Measurements from ENCODE around the gene DACT2.

The DACT2 gene

DNA sequence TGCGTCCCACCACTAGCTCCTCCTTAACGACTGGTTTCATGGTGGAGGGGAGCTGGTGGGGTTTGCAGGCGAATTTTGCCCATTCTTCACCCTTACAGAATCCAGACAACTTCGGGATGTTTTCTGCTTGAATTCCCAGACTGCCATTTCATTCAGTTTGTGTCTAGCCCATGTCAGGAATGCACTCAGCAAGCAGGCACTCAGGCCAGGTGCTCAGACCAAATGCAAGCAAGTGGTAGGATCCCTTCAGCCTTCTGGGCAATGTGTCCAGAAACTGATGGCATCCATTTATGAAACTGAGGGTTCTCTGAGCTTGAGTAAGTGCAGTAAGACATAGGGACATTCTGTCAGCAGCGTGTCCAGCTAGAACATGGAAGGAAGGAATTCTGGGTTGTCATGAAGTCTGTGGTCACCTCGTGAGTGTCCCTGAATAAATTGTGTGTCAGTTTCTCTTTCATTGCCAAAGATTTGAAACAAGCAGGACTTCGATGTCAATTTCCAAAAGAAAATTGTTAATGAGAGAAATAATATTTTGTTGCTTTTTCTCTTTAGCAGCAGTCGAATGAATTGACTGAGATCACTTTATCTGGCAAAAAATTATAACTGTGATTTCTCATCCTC lies 21.8 kb upstream of the DACT2 start:
- DNase-seq = no peak
- no peak overlapping the region for H3K4me3 ChIP-seq (ENCODE audit: low read depth, low read length)
- no peak overlapping the region for H3K27ac ChIP-seq
- no peaks in the 10 kb centered on the region for H3K27me3 ChIP-seq (ENCODE audit: insufficient read depth, low read depth, severe bottlenecking)
- TF ChIP-seq, protein P1, sequence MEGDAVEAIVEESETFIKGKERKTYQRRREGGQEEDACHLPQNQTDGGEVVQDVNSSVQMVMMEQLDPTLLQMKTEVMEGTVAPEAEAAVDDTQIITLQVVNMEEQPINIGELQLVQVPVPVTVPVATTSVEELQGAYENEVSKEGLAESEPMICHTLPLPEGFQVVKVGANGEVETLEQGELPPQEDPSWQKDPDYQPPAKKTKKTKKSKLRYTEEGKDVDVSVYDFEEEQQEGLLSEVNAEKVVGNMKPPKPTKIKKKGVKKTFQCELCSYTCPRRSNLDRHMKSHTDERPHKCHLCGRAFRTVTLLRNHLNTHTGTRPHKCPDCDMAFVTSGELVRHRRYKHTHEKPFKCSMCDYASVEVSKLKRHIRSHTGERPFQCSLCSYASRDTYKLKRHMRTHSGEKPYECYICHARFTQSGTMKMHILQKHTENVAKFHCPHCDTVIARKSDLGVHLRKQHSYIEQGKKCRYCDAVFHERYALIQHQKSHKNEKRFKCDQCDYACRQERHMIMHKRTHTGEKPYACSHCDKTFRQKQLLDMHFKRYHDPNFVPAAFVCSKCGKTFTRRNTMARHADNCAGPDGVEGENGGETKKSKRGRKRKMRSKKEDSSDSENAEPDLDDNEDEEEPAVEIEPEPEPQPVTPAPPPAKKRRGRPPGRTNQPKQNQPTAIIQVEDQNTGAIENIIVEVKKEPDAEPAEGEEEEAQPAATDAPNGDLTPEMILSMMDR (IDR thresholded peaks at IDR 0.05; ENCODE audit: low read depth, low read length) = no peak
- no peaks in the 10 kb centered on the region for H3K9me3 ChIP-seq (ENCODE audit: severe bottlenecking)
- H3K36me3 ChIP-seq = no peaks in the 10 kb centered on the region

DNA sequence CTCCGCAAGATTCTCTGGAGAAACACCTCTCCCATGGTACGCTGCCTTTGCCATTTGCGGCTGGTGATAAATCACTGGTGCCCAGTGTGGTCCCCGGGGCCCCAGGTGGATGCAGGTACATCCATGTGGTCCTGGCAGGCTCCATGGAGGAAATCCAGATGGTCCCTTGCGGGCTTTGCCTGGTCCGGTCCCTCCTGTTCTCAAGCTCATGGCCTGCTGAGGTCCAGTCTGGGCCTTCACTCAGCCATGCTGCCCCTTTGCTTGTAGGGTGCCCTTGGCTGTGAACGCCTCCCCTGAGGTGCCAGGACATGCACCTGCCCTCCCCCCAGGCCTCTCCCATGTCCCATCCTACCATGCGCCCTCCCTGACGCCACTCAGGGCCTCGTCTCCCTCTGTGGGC lies 21.2 kb upstream of the DACT2 start:
- H3K27me3 ChIP-seq (ENCODE audit: insufficient read depth, low read depth, severe bottlenecking) = no peaks in the 10 kb centered on the region
- TF ChIP-seq, protein P1 (IDR thresholded peaks at IDR 0.05; ENCODE audit: low read depth, low read length) = no peak
- DNase-seq = no peak
- no peaks in the 10 kb centered on the region for H3K36me3 ChIP-seq
- H3K27ac ChIP-seq = no peak overlapping the region
- no peaks in the 10 kb centered on the region for H3K9me3 ChIP-seq (ENCODE audit: severe bottlenecking)
- no peak overlapping the region for H3K4me3 ChIP-seq (ENCODE audit: low read depth, low read length)

DNA sequence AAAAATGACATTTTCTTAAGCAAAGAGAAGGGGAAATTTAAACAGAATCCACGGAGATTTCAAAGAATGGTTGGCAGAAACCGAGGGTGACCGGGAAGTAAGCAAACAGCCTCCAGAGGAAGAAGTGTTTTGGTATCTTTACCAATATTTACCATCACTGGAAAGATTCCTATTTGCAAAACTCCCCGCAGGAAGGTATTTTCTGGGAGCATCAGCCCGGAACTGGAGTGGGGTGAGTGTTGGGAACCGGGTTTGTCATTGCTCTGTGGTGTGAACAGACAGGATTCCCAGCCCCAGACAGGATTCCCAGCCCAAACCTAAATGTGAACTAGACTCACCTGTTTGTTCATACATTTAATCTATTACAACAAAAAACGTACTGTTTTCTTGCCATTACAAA lies 19.2 kb upstream of the DACT2 start:
- Histone ChIP-seq H3K36me3 (no peaks in the 10 kb centered on the region), H3K27ac (no peak overlapping the region)

DNA sequence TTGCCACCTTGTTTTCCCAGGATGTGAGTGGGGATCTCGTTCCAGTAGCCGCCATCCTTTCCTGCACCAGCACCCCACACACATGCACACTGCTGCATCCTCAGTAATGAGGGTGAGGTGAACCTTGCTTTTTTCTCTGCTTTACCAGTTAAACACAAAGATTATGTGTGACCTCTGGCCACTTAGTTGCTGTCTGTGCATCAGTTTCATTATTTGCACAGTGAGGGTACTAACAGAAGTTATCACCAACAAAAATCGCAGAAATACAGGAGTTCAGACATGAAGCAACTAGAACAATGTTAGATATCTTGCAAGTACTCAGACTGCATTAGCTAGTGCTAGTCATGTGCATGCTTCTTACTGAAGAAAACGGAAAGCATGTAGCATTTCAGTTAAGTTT lies 17.4 kb upstream of the DACT2 start:
- no peak for DNase-seq
- no peaks in the 10 kb centered on the region for H3K27me3 ChIP-seq (ENCODE audit: insufficient read depth, low read depth, severe bottlenecking)
- TF ChIP-seq, protein P1 (IDR thresholded peaks at IDR 0.05; ENCODE audit: low read depth, low read length) = no peak
- no peak overlapping the region for H3K27ac ChIP-seq
- H3K9me3 ChIP-seq (ENCODE audit: severe bottlenecking) = no peaks in the 10 kb centered on the region
- H3K4me3 ChIP-seq (ENCODE audit: low read depth, low read length) = no peak overlapping the region
- H3K36me3 ChIP-seq = no peaks in the 10 kb centered on the region

More for the DNA sequence above, 19.2 kb upstream of the DACT2 start:
- Histone ChIP-seq H3K9me3 (ENCODE audit: severe bottlenecking) (no peaks in the 10 kb centered on the region), H3K27me3 (ENCODE audit: insufficient read depth, low read depth, severe bottlenecking) (no peaks in the 10 kb centered on the region), H3K4me3 (ENCODE audit: low read depth, low read length) (no peak overlapping the region)
- no peak for DNase-seq
- TF ChIP-seq, protein P1 (IDR thresholded peaks at IDR 0.05; ENCODE audit: low read depth, low read length) = no peak

DNA sequence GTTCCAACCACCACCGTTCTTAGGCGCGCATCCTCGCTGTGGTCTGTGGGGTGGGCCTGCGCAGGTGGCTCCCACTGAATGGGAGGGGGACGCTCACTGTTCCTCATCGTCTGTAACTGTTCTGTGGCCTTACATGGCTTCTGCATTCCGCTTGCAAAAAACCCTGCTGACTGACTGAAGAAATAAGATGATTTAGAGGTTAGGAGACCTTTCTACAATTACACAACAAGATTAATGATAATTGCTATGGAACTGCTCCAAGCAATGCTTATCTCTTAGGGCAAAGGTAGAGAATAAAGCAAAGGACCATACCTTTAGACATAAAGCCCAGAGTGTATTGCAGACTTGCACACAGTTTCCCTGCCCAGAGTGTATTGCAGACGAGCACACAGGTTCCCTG lies 14.4 kb upstream of the DACT2 start:
- TF ChIP-seq, protein P1 (IDR thresholded peaks at IDR 0.05; ENCODE audit: low read depth, low read length) = no peak
- Histone ChIP-seq H3K36me3 (no peaks in the 10 kb centered on the region), H3K4me3 (ENCODE audit: low read depth, low read length) (no peak overlapping the region), H3K9me3 (ENCODE audit: severe bottlenecking) (no peaks in the 10 kb centered on the region), H3K27ac (no peak overlapping the region), H3K27me3 (ENCODE audit: insufficient read depth, low read depth, severe bottlenecking) (no peaks in the 10 kb centered on the region)
- no peak for DNase-seq

DNA sequence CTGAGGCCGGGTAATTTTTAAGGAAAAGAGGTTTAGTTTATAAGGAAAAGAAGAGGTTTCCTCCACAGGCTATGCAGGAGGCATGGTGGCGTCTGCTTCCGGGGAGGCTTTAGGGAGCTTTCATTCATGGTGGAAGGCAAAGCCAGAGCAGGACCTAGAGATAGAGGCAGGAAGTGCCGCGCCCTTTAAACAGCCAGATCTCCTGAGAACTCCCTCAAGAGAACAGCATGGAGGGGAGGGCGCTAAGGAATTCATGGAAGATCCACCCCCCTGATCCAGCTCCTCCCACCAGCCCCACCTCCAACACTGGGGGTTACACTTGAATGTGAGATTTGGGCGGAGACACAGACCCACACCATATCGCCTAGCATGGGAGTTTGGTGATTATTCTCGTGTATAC lies 13.9 kb upstream of the DACT2 start:
- Histone ChIP-seq H3K9me3 (ENCODE audit: severe bottlenecking) (no peaks in the 10 kb centered on the region), H3K4me3 (ENCODE audit: low read depth, low read length) (no peak overlapping the region), H3K27ac (no peak overlapping the region), H3K27me3 (ENCODE audit: insufficient read depth, low read depth, severe bottlenecking) (no peaks in the 10 kb centered on the region), H3K36me3 (no peaks in the 10 kb centered on the region)
- TF ChIP-seq, protein P1 (IDR thresholded peaks at IDR 0.05; ENCODE audit: low read depth, low read length) = no peak
- no peak for DNase-seq

Data from WERI-Rb-1 (cell line).